B cell (primary cell): ENCODE data around the gene KCTD7. TPM values are rescaled to one million over a fixed set of nuclear protein-coding genes. Genes with fewer than 3 reads are reported as not detected.
"Not testable (repeated sequence)": the region's sequence is repeated elsewhere in the genome, so short reads cannot be mapped to it uniquely, and the experiment has no call there.

Experiments used
- ATAC-seq: fragments of 200-7000 bp; cut with Tn5 transposase; one replicate; pipeline ENCODE4 v1.10.0; 2021; ENCODE audit warnings: low read depth, mild to moderate bottlenecking, moderate number of reproducible peaks, moderate library complexity
- CTCF ChIA-PET: fragments of 350-600 bp; sonication (Branson Sonifier 250); formaldehyde crosslinking; loops from one replicate; lab custom pipeline; 2021; ENCODE audit warnings: antibody characterized with exemption, inconsistent platforms; lab: Charles Lee
- POLR2A ChIA-PET: fragments of 350-600 bp; sonication (Branson Sonifier 250); formaldehyde crosslinking; loops from one replicate; lab custom pipeline; 2021; ENCODE audit warnings: antibody characterized with exemption; lab: Charles Lee
- DNase-seq: peaks from one replicate; pipeline ENCODE4 v3.0.0; 2013
- H2AFZ ChIP-seq: 2 replicates; pipeline ENCODE4 v1.6.1; 2012; ENCODE audit warnings: mild to moderate bottlenecking, low read depth, low read length; ENCODE audit not compliant: insufficient read depth, poor library complexity, severe bottlenecking
- H3K27ac ChIP-seq, 2 donors: 1 replicate in 1 of 2; 2 replicates in 1 of 2; pipeline ENCODE4 v1.5.1; 2012 to 2013; ENCODE audit warnings: low read length in 2 of 2, mild to moderate bottlenecking in 2 of 2, moderate library complexity in 1 of 2
- H3K27me3 ChIP-seq, 4 experiments: fragments of 200-600 bp in 1 of 4; sonication (generic) in 1 of 4; replicated peaks in 1 of 4; 1 replicate in 2 of 4; 2 replicates in 2 of 4; pipeline versions ENCODE4 v1.6.1 to v1.7.0; 2013 to 2016; ENCODE audit warnings: low read length in 3 of 4, mild to moderate bottlenecking in 2 of 4, mixed read lengths in 1 of 4, moderate library complexity in 1 of 4; ENCODE audit not compliant: insufficient read depth in 4 of 4, control insufficient read depth in 3 of 4; ENCODE audit errors: control extremely low read depth in 1 of 4
- H3K36me3 ChIP-seq, 2 experiments: replicated peaks in 1 of 2; 1 replicate in 1 of 2; 2 replicates in 1 of 2; pipeline versions ENCODE4 v1.6.1 to v1.7.1; 2013; ENCODE audit warnings: low read length in 1 of 2; ENCODE audit not compliant: insufficient read depth in 2 of 2, control insufficient read depth in 1 of 2; ENCODE audit errors: control extremely low read depth in 1 of 2, extremely low read depth in 1 of 2
- H3K4me1 ChIP-seq, 2 donors: fragments of 200-600 bp in 1 of 2; sonication (generic) in 1 of 2; 1 replicate in 1 of 2; 2 replicates in 1 of 2; pipeline versions ENCODE4 v1.5.1 to v1.6.1; 2013 to 2017; ENCODE audit warnings: low read length in 2 of 2; ENCODE audit not compliant: control insufficient read depth in 2 of 2, insufficient read depth in 2 of 2
- H3K4me2 ChIP-seq: replicated peaks from 2 replicates; pipeline ENCODE3; 2012; ENCODE audit warnings: mild to moderate bottlenecking, low read depth, low read length; ENCODE audit not compliant: poor library complexity, severe bottlenecking
- H3K4me3 ChIP-seq, 5 experiments: fragments of 200-600 bp in 1 of 5; sonication (generic) in 1 of 5; 1 replicate in 3 of 5; 2 replicates in 2 of 5; pipeline versions ENCODE4 v1.5.1 to v1.7.0; 2011 to 2016; ENCODE audit warnings: low read length in 4 of 5, mild to moderate bottlenecking in 4 of 5, low read depth in 2 of 5, control low read depth in 1 of 5, moderate library complexity in 1 of 5; ENCODE audit not compliant: insufficient read depth in 1 of 5; ENCODE audit errors: control extremely low read depth in 1 of 5, extremely low read depth in 1 of 5
- H3K79me2 ChIP-seq: fragments of 200-600 bp; sonication (generic); one replicate; pipeline ENCODE4 v1.6.0; 2016; ENCODE audit warnings: low read length; ENCODE audit not compliant: control insufficient read depth, insufficient read depth
- H3K9ac ChIP-seq: fragments of 200-600 bp; sonication (generic); 2 replicates; pipeline ENCODE4 v1.6.1; 2017; ENCODE audit warnings: mild to moderate bottlenecking, low read length, moderate library complexity
- H3K9me3 ChIP-seq, 3 donors: one replicate each; pipeline versions ENCODE4 v1.6.1 to v1.7.1; 2013; ENCODE audit warnings: low read length in 2 of 3; ENCODE audit not compliant: control insufficient read depth in 2 of 3, insufficient read depth in 1 of 3; ENCODE audit errors: control extremely low read depth in 1 of 3
- H4K20me1 ChIP-seq: 2 replicates; pipeline ENCODE4 v1.6.0; 2012; ENCODE audit warnings: mild to moderate bottlenecking, low read length; ENCODE audit not compliant: insufficient read depth, control insufficient read depth, poor library complexity, severe bottlenecking
- H3K27ac Mint-ChIP-seq: one replicate; pipeline ENCODE4 v1.8.0; 2021; ENCODE audit warnings: mixed read lengths
- H3K27me3 Mint-ChIP-seq: one replicate; pipeline ENCODE4 v1.8.0; 2021; ENCODE audit warnings: mixed read lengths
- H3K4me1 Mint-ChIP-seq: one replicate; pipeline ENCODE4 v1.8.0; 2021; ENCODE audit warnings: mixed read lengths
- H3K4me3 Mint-ChIP-seq: one replicate; pipeline ENCODE4 v1.8.0; 2021; ENCODE audit warnings: mixed read lengths
- H3K9me3 Mint-ChIP-seq: one replicate; pipeline ENCODE4 v1.8.0; 2022; ENCODE audit warnings: mixed read lengths; ENCODE audit not compliant: insufficient read depth
- CTCF ChIP-seq: fragments of 200-600 bp; IDR thresholded peaks from one replicate; pipeline ENCODE4 v1.8.0; 2022; ENCODE audit warnings: antibody characterized with exemption, mild to moderate bottlenecking
- EZH2 ChIP-seq: IDR thresholded peaks from 2 replicates; pipeline ENCODE4 v1.6.1; 2012; ENCODE audit warnings: borderline replicate concordance, low read depth, mild to moderate bottlenecking, moderate library complexity, low read length; ENCODE audit not compliant: insufficient read depth, poor library complexity, severe bottlenecking
- WGBS: methylation state at CpG from one replicate; pipeline ENCODE4 v1.1.5; 2013; ENCODE audit warnings: missing lambda C conversion rate; ENCODE audit not compliant: insufficient coverage; 5-methylcytosine and 5-hydroxymethylcytosine counted together
- intact Hi-C: fragments of 100-400 bp; cut with micrococcal nuclease; formaldehyde crosslinking; loops from one replicate; pipeline ENCODE4 v1.10.0; 2022
- polyA plus RNA-seq: library from polyadenylated mRNA; depleted of rRNA; stranded (reverse); fragments of >200 nt; gene quantifications from 2 replicates; pipeline ENCODE4 v1.2.3, GENCODE V29; 2012
- total RNA-seq, 2 donors: library from RNA; stranded (reverse); fragments of 120-200 nt in 1 of 2; gene quantifications; 1 replicate in 1 of 2; 2 replicates in 1 of 2; pipeline versions ENCODE4 v1.2.3 to v1.2.4, GENCODE V29; 2013 to 2022

KCTD7 gene
- total and polyA plus RNA-seq, 2 donors (not counting 1 experiment from before 2014, with no cell fraction given): 44.4 to 48.2 TPM

- peak overlapping the region; percentile 88 for H3K9ac ChIP-seq
- peak overlapping the region; percentile 54 to 86 (median 83) for H3K4me3 ChIP-seq
- ChIA-PET POLR2A (interaction anchor here (0.7 to 1.7 kb wide), 9 partner anchors 21 to 341 kb away, joined by 3 to 7 read pairs (median 4); partner anchors contain the start of genes KCTD7, RABGEF1 and TMEM248), CTCF (interaction anchor here (0.7 to 1.5 kb wide), 3 partner anchors 11 to 19 kb away, joined by 3 to 6 read pairs (median 3); no protein-coding TSS in a partner anchor)
- H3K27ac Mint-ChIP-seq: peak overlapping the region; percentile 99
- intact Hi-C loops: loop anchor here (1.0 kb wide), 5 partner anchors 26 to 161 kb away; partner anchors contain the start of genes KCTD7 and RABGEF1
- no peaks in the 10 kb centered on the region for H3K9me3 Mint-ChIP-seq
- peak overlapping the region; percentile 98 for H3K4me3 Mint-ChIP-seq
- H3K36me3 ChIP-seq: no peaks in the 10 kb centered on the region
- no peak for TF ChIP-seq EZH2
- no peak for TF ChIP-seq CTCF
- DNase-seq: peak; percentile 99
- no peaks in the 10 kb centered on the region for H3K27me3 ChIP-seq
- H4K20me1 ChIP-seq: no peaks in the 10 kb centered on the region
- no peaks in the 10 kb centered on the region for H3K9me3 ChIP-seq
- under 1% methylated on average over 92 of the region's 92 CpGs for WGBS
- no peaks in the 10 kb centered on the region for H3K27me3 Mint-ChIP-seq
- H3K27ac ChIP-seq: peak overlapping the region; percentile 82 to 98
- peak overlapping the region; percentile 92 for H2AFZ ChIP-seq
- peaks cover 9 to 16% of the 10 kb centered on the region in 2 donors for H3K4me1 ChIP-seq
- peak; percentile 92 for ATAC-seq
- peaks cover 54% of the 10 kb centered on the region for H3K79me2 ChIP-seq
- H3K4me1 Mint-ChIP-seq: peaks cover 24% of the 10 kb centered on the region
- H3K4me2 ChIP-seq: peak overlapping the region; percentile 94
Observed at GRCh38 chr7:66654275-66655112, 25.8 kb downstream of the KCTD7 start.

GRCh38 chr7:66655113-66655806 lies 26.6 kb downstream of the KCTD7 start:
- intact Hi-C loops, H3K9me3 ChIP-seq: not testable (repeated sequence)
- CTCF ChIA-PET: interaction anchor here (1.3 to 1.5 kb wide), 2 partner anchors 12 to 19 kb away, joined by 3 read pairs; no protein-coding TSS in a partner anchor

More at GRCh38 chr7:66655113-66655806, 26.6 kb downstream of the KCTD7 start:
- POLR2A ChIA-PET: interaction anchor here (0.6 to 1.7 kb wide), 3 partner anchors 26 to 158 kb away, joined by 3 to 5 read pairs (median 4); partner anchors contain the start of genes KCTD7 and RABGEF1
- H3K4me3 ChIP-seq: peak overlapping the region in 4 of 5 experiments; percentile 54 to 85 (median 82)
- peaks cover 9 to 16% of the 10 kb centered on the region in 2 donors for H3K4me1 ChIP-seq
- not testable (repeated sequence) for H3K27me3 Mint-ChIP-seq, ATAC-seq, H3K9me3 Mint-ChIP-seq, H3K27me3 ChIP-seq, H3K36me3 ChIP-seq, DNase-seq, H4K20me1 ChIP-seq
- H3K9ac ChIP-seq: peak overlapping the region; percentile 88
- H3K27ac Mint-ChIP-seq: peak overlapping the region; percentile 91
- H3K4me3 Mint-ChIP-seq: peak overlapping the region; percentile 98
- H3K4me2 ChIP-seq: peak overlapping the region; percentile 94
- peaks cover 24% of the 10 kb centered on the region for H3K4me1 Mint-ChIP-seq
- H3K79me2 ChIP-seq: peaks cover 60% of the 10 kb centered on the region
- peak overlapping the region; percentile 92 for H2AFZ ChIP-seq
- under 1% methylated on average over 15 of the region's 28 CpGs for WGBS
- peak overlapping the region in 1 of 2 donors; percentile 98 for H3K27ac ChIP-seq
